ENCODE results near the gene SEMA6D.

The SEMA6D gene

GRCh38 chr15:47726399-47726823 is 9.1 kb downstream of the SEMA6D start:
- Histone ChIP-seq H3K4me3 (ENCODE audit: insufficient read length, low read depth) (no peak overlapping the region), H3K9ac (ENCODE audit: insufficient read length, low read depth) (no peak overlapping the region), H3K36me3 (ENCODE audit: insufficient read depth, insufficient read length, low read length) (no peaks in the 10 kb centered on the region), H3K27me3 (ENCODE audit: insufficient read depth, insufficient read length) (no peaks in the 10 kb centered on the region), H3K4me1 (ENCODE audit: insufficient read depth, insufficient read length) (no peaks in the 10 kb centered on the region), H3K9me3 (ENCODE audit: insufficient read depth, low read length) (no peaks in the 10 kb centered on the region)
- no peak for TF ChIP-seq SUZ12 (IDR thresholded peaks at IDR 0.05; ENCODE audit: extremely low read depth, insufficient read depth, insufficient read length)
- TF ChIP-seq YY1 (IDR thresholded peaks at IDR 0.05; ENCODE audit: insufficient read depth, insufficient read length), result no peak
- TF ChIP-seq ZNF274 (IDR thresholded peaks at IDR 0.05; ENCODE audit: low read depth, low read length), result no peak
- no peak for DNase-seq (ENCODE audit: low read depth, low spot score)

DNA sequence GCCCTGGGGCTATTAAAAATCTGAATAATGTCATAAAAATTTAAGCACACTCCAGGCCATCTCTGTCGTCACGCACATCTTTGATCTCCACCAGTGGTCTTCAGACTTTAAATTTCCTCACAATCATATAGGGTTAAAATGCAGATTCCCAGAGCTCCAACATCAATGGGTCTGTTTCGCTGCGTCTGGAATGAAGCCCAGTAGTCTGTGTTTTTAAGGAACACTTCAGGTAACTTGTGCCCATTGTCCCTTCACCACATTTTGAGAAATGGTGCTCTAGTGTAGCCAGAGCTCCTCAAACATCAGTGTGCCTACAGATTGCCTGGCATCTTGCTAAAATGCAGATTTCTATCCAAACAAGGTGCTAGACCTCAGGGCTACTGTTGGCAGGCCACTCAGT is 9.8 kb downstream of the SEMA6D start:
- Histone ChIP-seq H3K9ac (ENCODE audit: insufficient read length, low read depth) (no peak overlapping the region), H3K36me3 (ENCODE audit: insufficient read depth, insufficient read length, low read length) (no peaks in the 10 kb centered on the region), H3K4me3 (ENCODE audit: insufficient read length, low read depth) (no peak overlapping the region), H3K27me3 (ENCODE audit: insufficient read depth, insufficient read length) (no peaks in the 10 kb centered on the region), H3K9me3 (ENCODE audit: insufficient read depth, low read length) (no peaks in the 10 kb centered on the region), H3K4me1 (ENCODE audit: insufficient read depth, insufficient read length) (no peaks in the 10 kb centered on the region)
- TF ChIP-seq SUZ12 (IDR thresholded peaks at IDR 0.05; ENCODE audit: extremely low read depth, insufficient read depth, insufficient read length) (no peak), YY1 (IDR thresholded peaks at IDR 0.05; ENCODE audit: insufficient read depth, insufficient read length) (no peak)
- no peak for DNase-seq (ENCODE audit: low read depth, low spot score)

DNA sequence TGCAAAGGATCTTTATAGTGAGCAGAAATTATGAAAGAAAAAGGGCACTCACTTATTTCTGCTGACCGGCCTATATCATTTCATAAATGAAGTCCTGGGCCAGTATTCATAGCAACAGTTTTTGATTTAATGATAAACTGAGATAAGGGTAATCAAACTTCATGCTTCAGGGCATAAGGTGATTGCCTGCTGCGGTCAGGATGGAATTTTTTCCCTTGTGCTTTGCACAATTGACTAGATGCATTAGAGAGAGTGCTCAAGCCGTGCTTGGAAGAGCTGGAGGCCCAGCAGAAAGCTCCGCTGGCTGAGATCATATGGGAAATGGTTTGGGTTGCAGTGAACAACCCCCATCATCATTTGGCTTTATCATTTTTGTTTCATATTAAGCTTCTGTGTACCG is 10.4 kb downstream of the SEMA6D start:
- TF ChIP-seq ZNF274 (IDR thresholded peaks at IDR 0.05; ENCODE audit: low read depth, low read length) (no peak), SUZ12 (IDR thresholded peaks at IDR 0.05; ENCODE audit: extremely low read depth, insufficient read depth, insufficient read length) (no peak), YY1 (IDR thresholded peaks at IDR 0.05; ENCODE audit: insufficient read depth, insufficient read length) (no peak)
- Histone ChIP-seq H3K4me3 (ENCODE audit: insufficient read length, low read depth) (no peak overlapping the region), H3K27me3 (ENCODE audit: insufficient read depth, insufficient read length) (no peaks in the 10 kb centered on the region), H3K9me3 (ENCODE audit: insufficient read depth, low read length) (no peaks in the 10 kb centered on the region), H3K4me1 (ENCODE audit: insufficient read depth, insufficient read length) (no peaks in the 10 kb centered on the region), H3K36me3 (ENCODE audit: insufficient read depth, insufficient read length, low read length) (no peaks in the 10 kb centered on the region), H3K9ac (ENCODE audit: insufficient read length, low read depth) (no peak overlapping the region)
- DNase-seq (ENCODE audit: low read depth, low spot score), result no peak

DNA sequence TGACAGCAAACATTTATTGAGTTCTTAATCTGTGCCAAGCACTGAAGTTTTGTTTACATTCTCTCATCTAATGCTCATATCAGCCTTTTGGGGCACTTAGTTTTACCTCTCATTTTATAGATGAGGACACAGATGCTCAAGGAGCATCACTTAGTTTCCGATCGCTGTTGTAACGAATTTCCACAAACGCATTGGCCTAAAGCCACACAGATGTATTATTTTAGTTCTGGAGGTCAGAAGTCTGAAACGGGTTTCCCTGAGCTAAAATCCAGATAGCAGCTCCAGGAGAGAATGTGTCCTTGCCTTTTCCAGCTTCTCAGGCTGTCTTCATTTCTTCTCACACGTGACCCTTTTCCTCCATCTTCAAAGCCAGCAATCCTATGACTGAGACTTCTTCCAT is 11.1 kb downstream of the SEMA6D start:
- no peak for DNase-seq (ENCODE audit: low read depth, low spot score)
- H3K36me3 ChIP-seq (ENCODE audit: insufficient read depth, insufficient read length, low read length), result no peaks in the 10 kb centered on the region
- H3K27me3 ChIP-seq (ENCODE audit: insufficient read depth, insufficient read length), result no peaks in the 10 kb centered on the region
- no peak overlapping the region for H3K9ac ChIP-seq (ENCODE audit: insufficient read length, low read depth)
- no peaks in the 10 kb centered on the region for H3K4me1 ChIP-seq (ENCODE audit: insufficient read depth, insufficient read length)
- H3K9me3 ChIP-seq (ENCODE audit: insufficient read depth, low read length), result no peaks in the 10 kb centered on the region
- no peak overlapping the region for H3K4me3 ChIP-seq (ENCODE audit: insufficient read length, low read depth)
- no peak for TF ChIP-seq ZNF274 (IDR thresholded peaks at IDR 0.05; ENCODE audit: low read depth, low read length)
- no peak for TF ChIP-seq YY1 (IDR thresholded peaks at IDR 0.05; ENCODE audit: insufficient read depth, insufficient read length)
- no peak for TF ChIP-seq SUZ12 (IDR thresholded peaks at IDR 0.05; ENCODE audit: extremely low read depth, insufficient read depth, insufficient read length)

- no peaks in the 10 kb centered on the region for H3K4me1 ChIP-seq (ENCODE audit: insufficient read depth, insufficient read length)
- H3K27me3 ChIP-seq (ENCODE audit: insufficient read depth, insufficient read length), result no peaks in the 10 kb centered on the region
- no peak overlapping the region for H3K9ac ChIP-seq (ENCODE audit: insufficient read length, low read depth)
- H3K36me3 ChIP-seq (ENCODE audit: insufficient read depth, insufficient read length, low read length), result no peaks in the 10 kb centered on the region
- no peak for TF ChIP-seq YY1 (IDR thresholded peaks at IDR 0.05; ENCODE audit: insufficient read depth, insufficient read length)
- TF ChIP-seq SUZ12 (IDR thresholded peaks at IDR 0.05; ENCODE audit: extremely low read depth, insufficient read depth, insufficient read length), result no peak
- no peak for TF ChIP-seq ZNF274 (IDR thresholded peaks at IDR 0.05; ENCODE audit: low read depth, low read length)
- H3K9me3 ChIP-seq (ENCODE audit: insufficient read depth, low read length), result no peaks in the 10 kb centered on the region
- no peak for DNase-seq (ENCODE audit: low read depth, low spot score)
- no peak overlapping the region for H3K4me3 ChIP-seq (ENCODE audit: insufficient read length, low read depth)
These were observed 11.6 kb downstream of the SEMA6D start for GRCh38 chr15:47728886-47729285.

GRCh38 chr15:47731230-47731629 is 13.9 kb downstream of the SEMA6D start:
- TF ChIP-seq SUZ12 (IDR thresholded peaks at IDR 0.05; ENCODE audit: extremely low read depth, insufficient read depth, insufficient read length), result no peak
- no peak for TF ChIP-seq YY1 (IDR thresholded peaks at IDR 0.05; ENCODE audit: insufficient read depth, insufficient read length)
- TF ChIP-seq ZNF274 (IDR thresholded peaks at IDR 0.05; ENCODE audit: low read depth, low read length), result no peak
- Histone ChIP-seq H3K4me3 (ENCODE audit: insufficient read length, low read depth) (no peak overlapping the region), H3K36me3 (ENCODE audit: insufficient read depth, insufficient read length, low read length) (no peaks in the 10 kb centered on the region), H3K9ac (ENCODE audit: insufficient read length, low read depth) (no peak overlapping the region), H3K27me3 (ENCODE audit: insufficient read depth, insufficient read length) (no peaks in the 10 kb centered on the region), H3K4me1 (ENCODE audit: insufficient read depth, insufficient read length) (no peaks in the 10 kb centered on the region), H3K9me3 (ENCODE audit: insufficient read depth, low read length) (no peaks in the 10 kb centered on the region)
- DNase-seq (ENCODE audit: low read depth, low spot score), result no peak

- no peaks in the 10 kb centered on the region for H3K36me3 ChIP-seq (ENCODE audit: insufficient read depth, insufficient read length, low read length)
- H3K27me3 ChIP-seq (ENCODE audit: insufficient read depth, insufficient read length), result no peaks in the 10 kb centered on the region
These were observed 14.9 kb downstream of the SEMA6D start for GRCh38 chr15:47732248-47732647.

GRCh38 chr15:47733085-47733484 is 15.8 kb downstream of the SEMA6D start:
- H3K9ac ChIP-seq (ENCODE audit: insufficient read length, low read depth), result no peak overlapping the region
- no peak for DNase-seq (ENCODE audit: low read depth, low spot score)
- TF ChIP-seq ZNF274 (IDR thresholded peaks at IDR 0.05; ENCODE audit: low read depth, low read length) (no peak), YY1 (IDR thresholded peaks at IDR 0.05; ENCODE audit: insufficient read depth, insufficient read length) (no peak), SUZ12 (IDR thresholded peaks at IDR 0.05; ENCODE audit: extremely low read depth, insufficient read depth, insufficient read length) (no peak)

More at GRCh38 chr15:47732248-47732647, 14.9 kb downstream of the SEMA6D start:
- TF ChIP-seq YY1 (IDR thresholded peaks at IDR 0.05; ENCODE audit: insufficient read depth, insufficient read length) (no peak), SUZ12 (IDR thresholded peaks at IDR 0.05; ENCODE audit: extremely low read depth, insufficient read depth, insufficient read length) (no peak), ZNF274 (IDR thresholded peaks at IDR 0.05; ENCODE audit: low read depth, low read length) (no peak)
- DNase-seq (ENCODE audit: low read depth, low spot score), result no peak
- no peaks in the 10 kb centered on the region for H3K9me3 ChIP-seq (ENCODE audit: insufficient read depth, low read length)
- no peaks in the 10 kb centered on the region for H3K4me1 ChIP-seq (ENCODE audit: insufficient read depth, insufficient read length)
- H3K9ac ChIP-seq (ENCODE audit: insufficient read length, low read depth), result no peak overlapping the region
- no peak overlapping the region for H3K4me3 ChIP-seq (ENCODE audit: insufficient read length, low read depth)

More at GRCh38 chr15:47733085-47733484, 15.8 kb downstream of the SEMA6D start:
- Histone ChIP-seq H3K9me3 (ENCODE audit: insufficient read depth, low read length) (no peaks in the 10 kb centered on the region), H3K4me1 (ENCODE audit: insufficient read depth, insufficient read length) (no peaks in the 10 kb centered on the region), H3K27me3 (ENCODE audit: insufficient read depth, insufficient read length) (no peaks in the 10 kb centered on the region), H3K4me3 (ENCODE audit: insufficient read length, low read depth) (no peak overlapping the region), H3K36me3 (ENCODE audit: insufficient read depth, insufficient read length, low read length) (no peaks in the 10 kb centered on the region)
